WTC11 (cell line): ENCODE data around the gene FSTL1. TPM values are rescaled to one million over a fixed set of nuclear protein-coding genes. Genes with fewer than 3 reads are reported as not detected.

Source experiments
- ATAC-seq: fragments of 200-7000 bp; cut with Tn5 transposase; 2 replicates; pipeline ENCODE4 v1.10.0; 2021; ENCODE audit warnings: mild to moderate bottlenecking, moderate library complexity
- CTCF ChIA-PET: fragments of 300-600 bp; sonication (Branson Sonifier 250); formaldehyde crosslinking; loops from one replicate; lab custom pipeline; 2021; ENCODE audit warnings: antibody characterized with exemption; lab: Charles Lee
- POLR2A ChIA-PET: fragments of 350-600 bp; sonication (Branson Sonifier 250); formaldehyde crosslinking; loops from one replicate; lab custom pipeline; 2021; ENCODE audit warnings: antibody characterized with exemption; lab: Charles Lee
- DNase-seq: peaks from one replicate; pipeline ENCODE4 v3.0.0; 2021; ENCODE audit warnings: low spot score
- H3K27ac Mint-ChIP-seq: 2 replicates; pipeline ENCODE4 v1.8.0; 2021; ENCODE audit warnings: mixed read lengths
- H3K27me3 Mint-ChIP-seq: 2 replicates; pipeline ENCODE4 v1.8.0; 2021; ENCODE audit warnings: low read depth, mild to moderate bottlenecking, moderate library complexity, mixed read lengths
- H3K36me3 Mint-ChIP-seq: 2 replicates; pipeline ENCODE4 v1.8.0; 2021; ENCODE audit warnings: mixed read lengths
- H3K4me1 Mint-ChIP-seq: 2 replicates; pipeline ENCODE4 v1.8.0; 2022; ENCODE audit warnings: mixed read lengths
- H3K4me3 Mint-ChIP-seq: 2 replicates; pipeline ENCODE4 v1.8.0; 2021; ENCODE audit warnings: mild to moderate bottlenecking, moderate library complexity, mixed read lengths
- H3K9me3 Mint-ChIP-seq: 2 replicates; pipeline ENCODE4 v1.8.0; 2021; ENCODE audit warnings: mixed read lengths
- ARID4B ChIP-seq: sonication (generic); formaldehyde crosslinking; IDR thresholded peaks from 2 replicates; pipeline ENCODE4 v1.8.0; 2023; ENCODE audit warnings: missing genetic modification reagents, mild to moderate bottlenecking, borderline replicate concordance
- ATF1 ChIP-seq: sonication (generic); formaldehyde crosslinking; IDR thresholded peaks from 2 replicates; pipeline ENCODE4 v1.8.1; 2023; ENCODE audit warnings: mild to moderate bottlenecking, moderate library complexity, missing genetic modification reagents
- ATF3 ChIP-seq: sonication (generic); formaldehyde crosslinking; conservative IDR thresholded peaks from 2 replicates; pipeline ENCODE4 v1.8.1; 2022; ENCODE audit warnings: mild to moderate bottlenecking, missing genetic modification reagents
- CBFB ChIP-seq: sonication (generic); formaldehyde crosslinking; IDR thresholded peaks from 2 replicates; pipeline ENCODE4 v1.8.1; 2022; ENCODE audit warnings: mild to moderate bottlenecking, low read depth, missing genetic modification reagents
- CREB1 ChIP-seq: sonication (generic); formaldehyde crosslinking; IDR thresholded peaks from 2 replicates; pipeline ENCODE4 v1.8.0; 2023; ENCODE audit warnings: mild to moderate bottlenecking, missing genetic modification reagents
- CREM ChIP-seq: sonication (generic); formaldehyde crosslinking; IDR thresholded peaks from 2 replicates; pipeline ENCODE4 v1.8.1; 2022; ENCODE audit warnings: mild to moderate bottlenecking, missing genetic modification reagents, moderate library complexity
- ELF4 ChIP-seq: sonication (generic); formaldehyde crosslinking; IDR thresholded peaks from 2 replicates; pipeline ENCODE4 v1.8.1; 2022; ENCODE audit warnings: low read depth, mild to moderate bottlenecking, moderate library complexity, missing genetic modification reagents
- EMX1 ChIP-seq: fragments of 250-450 bp; sonication (Bioruptor Pico); IDR thresholded peaks from 2 replicates; pipeline ENCODE4 v1.8.0; 2021; ENCODE audit warnings: mild to moderate bottlenecking
- FOXJ3 ChIP-seq: sonication (generic); formaldehyde crosslinking; IDR thresholded peaks from 2 replicates; pipeline ENCODE4 v1.9.0; 2021; ENCODE audit warnings: missing genetic modification reagents, mild to moderate bottlenecking, borderline replicate concordance
- GRHL2 ChIP-seq: fragments of 250-450 bp; sonication (Bioruptor Pico); IDR thresholded peaks from 2 replicates; pipeline ENCODE4 v1.8.0; 2022; ENCODE audit warnings: mild to moderate bottlenecking, moderate library complexity; ENCODE audit not compliant: insufficient replicate concordance, severe bottlenecking
- MAX ChIP-seq: sonication (generic); formaldehyde crosslinking; IDR thresholded peaks from 2 replicates; pipeline ENCODE4 v1.8.0; 2022; ENCODE audit warnings: mild to moderate bottlenecking, missing genetic modification reagents
- NFE2L1 ChIP-seq: sonication (generic); formaldehyde crosslinking; IDR thresholded peaks from 2 replicates; pipeline ENCODE4 v1.8.1; 2023; ENCODE audit warnings: missing genetic modification reagents
- NR2C2 ChIP-seq: sonication (generic); formaldehyde crosslinking; IDR thresholded peaks from 2 replicates; pipeline ENCODE4 v1.8.0; 2022; ENCODE audit warnings: mild to moderate bottlenecking, missing genetic modification reagents
- NR3C1 ChIP-seq: sonication (generic); formaldehyde crosslinking; conservative IDR thresholded peaks from 2 replicates; pipeline ENCODE4 v1.8.1; 2023; ENCODE audit warnings: low read depth, mild to moderate bottlenecking, missing genetic modification reagents
- PRRX2 ChIP-seq: fragments of 250-450 bp; sonication (Bioruptor Pico); IDR thresholded peaks from 2 replicates; pipeline ENCODE4 v1.8.0; 2021; ENCODE audit warnings: mild to moderate bottlenecking
- TCF7 ChIP-seq: sonication (generic); formaldehyde crosslinking; IDR thresholded peaks from 2 replicates; pipeline ENCODE4 v1.8.0; 2022; ENCODE audit warnings: mild to moderate bottlenecking, low read depth, missing genetic modification reagents, moderate library complexity
- USF1 ChIP-seq: sonication (generic); formaldehyde crosslinking; IDR thresholded peaks from 2 replicates; pipeline ENCODE4 v1.8.0; 2022; ENCODE audit warnings: mild to moderate bottlenecking, missing genetic modification reagents
- ZNF138 ChIP-seq: sonication (generic); formaldehyde crosslinking; conservative IDR thresholded peaks from 2 replicates; pipeline ENCODE4 v1.8.1; 2022; ENCODE audit warnings: mild to moderate bottlenecking, moderate library complexity, missing genetic modification reagents
- ZNF263 ChIP-seq: sonication (generic); formaldehyde crosslinking; IDR thresholded peaks from 2 replicates; pipeline ENCODE4 v1.8.1; 2022; ENCODE audit warnings: low read depth, mild to moderate bottlenecking, moderate library complexity, missing genetic modification reagents
- ZNF317 ChIP-seq: sonication (generic); formaldehyde crosslinking; IDR thresholded peaks from 2 replicates; pipeline ENCODE4 v1.8.1; 2023; ENCODE audit warnings: low read depth, mild to moderate bottlenecking, moderate library complexity, missing genetic modification reagents, borderline replicate concordance
- ZNF423 ChIP-seq: fragments of 250-450 bp; sonication (Bioruptor Pico); IDR thresholded peaks from 2 replicates; pipeline ENCODE4 v2.1.2; 2022; ENCODE audit warnings: mild to moderate bottlenecking, moderate library complexity
- total RNA-seq: library from RNA; stranded (reverse); gene quantifications from 3 replicates; pipeline ENCODE4 v1.2.3, GENCODE V29; 2021
- TF ChIP-seq, protein P1 (sequence below): sonication (generic); formaldehyde crosslinking; IDR thresholded peaks from 2 replicates; pipeline ENCODE4 v1.8.0; 2023; ENCODE audit warnings: missing genetic modification reagents
- TF ChIP-seq, protein P2 (sequence below): fragments of 250-450 bp; sonication (Bioruptor Pico); IDR thresholded peaks from 2 replicates; pipeline ENCODE4 v1.9.0; 2021; ENCODE audit warnings: mild to moderate bottlenecking
- TF ChIP-seq, protein P3 (sequence below): sonication (generic); formaldehyde crosslinking; IDR thresholded peaks from 2 replicates; pipeline ENCODE4 v1.8.0; 2023; ENCODE audit warnings: mild to moderate bottlenecking, missing genetic modification reagents
- TF ChIP-seq, protein P4 (sequence below): sonication (generic); formaldehyde crosslinking; IDR thresholded peaks from 2 replicates; pipeline ENCODE4 v1.8.1; 2023; ENCODE audit warnings: mild to moderate bottlenecking, missing genetic modification reagents

FSTL1 gene
- total RNA-seq, 1 experiment from 2014 or later, result 271 TPM

DNA sequence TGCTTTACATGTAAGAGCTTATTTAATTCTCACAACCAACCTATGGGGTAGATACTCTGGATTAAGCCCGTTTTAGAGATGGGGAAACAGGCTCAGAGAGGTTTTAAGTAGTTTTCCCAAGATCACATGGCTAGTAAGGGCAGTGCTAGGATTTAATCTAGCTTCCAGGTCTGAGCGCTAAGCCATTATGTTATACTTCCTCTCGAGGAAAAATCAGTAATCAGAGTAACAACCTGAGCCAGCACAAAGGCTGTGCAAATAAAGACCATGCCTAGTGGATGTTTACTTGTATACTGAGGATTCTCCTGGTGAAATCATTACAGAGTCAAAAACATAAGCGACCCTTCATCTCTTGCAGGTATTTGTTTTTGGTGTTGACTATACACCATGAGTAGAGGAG is 9.0 kb downstream of the FSTL1 start (continued):
- TF ChIP-seq, protein P1, sequence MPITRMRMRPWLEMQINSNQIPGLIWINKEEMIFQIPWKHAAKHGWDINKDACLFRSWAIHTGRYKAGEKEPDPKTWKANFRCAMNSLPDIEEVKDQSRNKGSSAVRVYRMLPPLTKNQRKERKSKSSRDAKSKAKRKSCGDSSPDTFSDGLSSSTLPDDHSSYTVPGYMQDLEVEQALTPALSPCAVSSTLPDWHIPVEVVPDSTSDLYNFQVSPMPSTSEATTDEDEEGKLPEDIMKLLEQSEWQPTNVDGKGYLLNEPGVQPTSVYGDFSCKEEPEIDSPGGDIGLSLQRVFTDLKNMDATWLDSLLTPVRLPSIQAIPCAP (CRISPR knock-in tag), result no peak
- TF ChIP-seq PRRX2 (CRISPR knock-in tag), result no peak
- no peak for TF ChIP-seq NR2C2 (CRISPR knock-in tag)
- TF ChIP-seq ZNF317 (CRISPR knock-in tag), result no peak
- TF ChIP-seq NFE2L1 (CRISPR knock-in tag), result no peak
- no peak for TF ChIP-seq CREB1 (CRISPR knock-in tag)

GRCh38 chr3:120440762-120441161 is 10.0 kb downstream of the FSTL1 start:
- ChIA-PET POLR2A (no interaction called here), CTCF (interaction anchor here (1.1 kb wide), 1 partner anchor 23 kb away, joined by 4 read pairs; no protein-coding TSS in a partner anchor)
- Mint-ChIP-seq H3K27me3 (no peaks in the 10 kb centered on the region), H3K36me3 (peaks cover 29% of the 10 kb centered on the region), H3K9me3 (no peaks in the 10 kb centered on the region), H3K4me3 (no peak overlapping the region), H3K4me1 (peaks cover 43% of the 10 kb centered on the region), H3K27ac (peak overlapping the region; percentile 62; the same call in 1 of the 2 replicates)
- ATAC-seq (no peak), DNase-seq (no peak)
- TF ChIP-seq ZNF138 (CRISPR knock-in tag), result no peak
- TF ChIP-seq, protein P2, sequence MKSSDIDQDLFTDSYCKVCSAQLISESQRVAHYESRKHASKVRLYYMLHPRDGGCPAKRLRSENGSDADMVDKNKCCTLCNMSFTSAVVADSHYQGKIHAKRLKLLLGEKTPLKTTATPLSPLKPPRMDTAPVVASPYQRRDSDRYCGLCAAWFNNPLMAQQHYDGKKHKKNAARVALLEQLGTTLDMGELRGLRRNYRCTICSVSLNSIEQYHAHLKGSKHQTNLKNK, result no peak
- no peak for TF ChIP-seq ZNF423 (CRISPR knock-in tag)
- no peak for TF ChIP-seq CBFB
- no peak for TF ChIP-seq ZNF263 (CRISPR knock-in tag)
- no peak for TF ChIP-seq ATF3
- TF ChIP-seq PRRX2 (CRISPR knock-in tag), result no peak
- TF ChIP-seq, protein P3, sequence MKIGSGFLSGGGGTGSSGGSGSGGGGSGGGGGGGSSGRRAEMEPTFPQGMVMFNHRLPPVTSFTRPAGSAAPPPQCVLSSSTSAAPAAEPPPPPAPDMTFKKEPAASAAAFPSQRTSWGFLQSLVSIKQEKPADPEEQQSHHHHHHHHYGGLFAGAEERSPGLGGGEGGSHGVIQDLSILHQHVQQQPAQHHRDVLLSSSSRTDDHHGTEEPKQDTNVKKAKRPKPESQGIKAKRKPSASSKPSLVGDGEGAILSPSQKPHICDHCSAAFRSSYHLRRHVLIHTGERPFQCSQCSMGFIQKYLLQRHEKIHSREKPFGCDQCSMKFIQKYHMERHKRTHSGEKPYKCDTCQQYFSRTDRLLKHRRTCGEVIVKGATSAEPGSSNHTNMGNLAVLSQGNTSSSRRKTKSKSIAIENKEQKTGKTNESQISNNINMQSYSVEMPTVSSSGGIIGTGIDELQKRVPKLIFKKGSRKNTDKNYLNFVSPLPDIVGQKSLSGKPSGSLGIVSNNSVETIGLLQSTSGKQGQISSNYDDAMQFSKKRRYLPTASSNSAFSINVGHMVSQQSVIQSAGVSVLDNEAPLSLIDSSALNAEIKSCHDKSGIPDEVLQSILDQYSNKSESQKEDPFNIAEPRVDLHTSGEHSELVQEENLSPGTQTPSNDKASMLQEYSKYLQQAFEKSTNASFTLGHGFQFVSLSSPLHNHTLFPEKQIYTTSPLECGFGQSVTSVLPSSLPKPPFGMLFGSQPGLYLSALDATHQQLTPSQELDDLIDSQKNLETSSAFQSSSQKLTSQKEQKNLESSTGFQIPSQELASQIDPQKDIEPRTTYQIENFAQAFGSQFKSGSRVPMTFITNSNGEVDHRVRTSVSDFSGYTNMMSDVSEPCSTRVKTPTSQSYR (CRISPR knock-in tag), result no peak
- TF ChIP-seq ATF1 (CRISPR knock-in tag), result no peak
- TF ChIP-seq NR3C1 (CRISPR knock-in tag), result no peak
- TF ChIP-seq ELF4 (CRISPR knock-in tag), result no peak
- TF ChIP-seq ARID4B (CRISPR knock-in tag), result no peak
- TF ChIP-seq USF1 (CRISPR knock-in tag), result no peak
- no peak for TF ChIP-seq EMX1 (CRISPR knock-in tag)
- TF ChIP-seq, protein P4, sequence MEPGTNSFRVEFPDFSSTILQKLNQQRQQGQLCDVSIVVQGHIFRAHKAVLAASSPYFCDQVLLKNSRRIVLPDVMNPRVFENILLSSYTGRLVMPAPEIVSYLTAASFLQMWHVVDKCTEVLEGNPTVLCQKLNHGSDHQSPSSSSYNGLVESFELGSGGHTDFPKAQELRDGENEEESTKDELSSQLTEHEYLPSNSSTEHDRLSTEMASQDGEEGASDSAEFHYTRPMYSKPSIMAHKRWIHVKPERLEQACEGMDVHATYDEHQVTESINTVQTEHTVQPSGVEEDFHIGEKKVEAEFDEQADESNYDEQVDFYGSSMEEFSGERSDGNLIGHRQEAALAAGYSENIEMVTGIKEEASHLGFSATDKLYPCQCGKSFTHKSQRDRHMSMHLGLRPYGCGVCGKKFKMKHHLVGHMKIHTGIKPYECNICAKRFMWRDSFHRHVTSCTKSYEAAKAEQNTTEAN (CRISPR knock-in tag), result no peak
- TF ChIP-seq GRHL2 (CRISPR knock-in tag), result no peak
- TF ChIP-seq FOXJ3 (CRISPR knock-in tag), result no peak
- TF ChIP-seq TCF7 (CRISPR knock-in tag), result no peak
- no peak for TF ChIP-seq CREM (CRISPR knock-in tag)
- no peak for TF ChIP-seq MAX
